Measurements from ENCODE around the gene PATL2. TPM values are rescaled to one million over a fixed set of nuclear protein-coding genes. Genes with fewer than 3 reads are reported as not detected.

Gene PATL2
- total and polyA plus RNA-seq, 2 donors (not counting 1 experiment from before 2014, with no cell fraction given): 58.9 to 89.4 TPM

DNA sequence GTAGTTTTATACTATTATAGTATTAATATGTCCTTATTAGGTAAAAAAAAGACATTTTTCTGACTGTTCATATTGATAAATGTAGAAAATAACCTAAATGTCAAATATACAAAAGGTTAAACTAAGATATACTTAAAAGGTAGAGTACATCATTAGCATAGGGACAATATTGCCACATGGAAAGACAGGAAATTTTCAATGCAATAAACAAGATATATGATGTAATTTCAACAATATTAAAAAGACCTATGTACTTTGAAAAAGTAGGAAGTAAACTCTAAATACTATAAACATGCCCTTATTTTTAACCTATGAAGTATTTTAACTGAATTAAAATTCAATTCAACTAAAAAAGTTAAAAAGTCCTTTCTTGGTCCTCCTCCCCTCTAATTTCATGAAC lies 49.5 kb downstream of the PATL2 start:
- peak overlapping the region; percentile 54 for H3K27ac Mint-ChIP-seq
- H3K9me3 ChIP-seq (ENCODE audit: control extremely low read depth in 1 of 3, control insufficient read depth in 2 of 3, insufficient read depth in 1 of 3, low read length in 2 of 3): no peaks in the 10 kb centered on the region
- peaks cover 35% of the 10 kb centered on the region for H3K4me1 Mint-ChIP-seq
- no peak overlapping the region for H3K9ac ChIP-seq (ENCODE audit: low read length)
- no peak for DNase-seq
- no peak for TF ChIP-seq EZH2 (IDR thresholded peaks at IDR 0.05; ENCODE audit: borderline replicate concordance, insufficient read depth, low read depth, low read length, poor library complexity, severe bottlenecking)
- TF ChIP-seq, protein P1, sequence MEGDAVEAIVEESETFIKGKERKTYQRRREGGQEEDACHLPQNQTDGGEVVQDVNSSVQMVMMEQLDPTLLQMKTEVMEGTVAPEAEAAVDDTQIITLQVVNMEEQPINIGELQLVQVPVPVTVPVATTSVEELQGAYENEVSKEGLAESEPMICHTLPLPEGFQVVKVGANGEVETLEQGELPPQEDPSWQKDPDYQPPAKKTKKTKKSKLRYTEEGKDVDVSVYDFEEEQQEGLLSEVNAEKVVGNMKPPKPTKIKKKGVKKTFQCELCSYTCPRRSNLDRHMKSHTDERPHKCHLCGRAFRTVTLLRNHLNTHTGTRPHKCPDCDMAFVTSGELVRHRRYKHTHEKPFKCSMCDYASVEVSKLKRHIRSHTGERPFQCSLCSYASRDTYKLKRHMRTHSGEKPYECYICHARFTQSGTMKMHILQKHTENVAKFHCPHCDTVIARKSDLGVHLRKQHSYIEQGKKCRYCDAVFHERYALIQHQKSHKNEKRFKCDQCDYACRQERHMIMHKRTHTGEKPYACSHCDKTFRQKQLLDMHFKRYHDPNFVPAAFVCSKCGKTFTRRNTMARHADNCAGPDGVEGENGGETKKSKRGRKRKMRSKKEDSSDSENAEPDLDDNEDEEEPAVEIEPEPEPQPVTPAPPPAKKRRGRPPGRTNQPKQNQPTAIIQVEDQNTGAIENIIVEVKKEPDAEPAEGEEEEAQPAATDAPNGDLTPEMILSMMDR (IDR thresholded peaks at IDR 0.05): no peak
- H3K4me3 Mint-ChIP-seq: peak overlapping the region; percentile 40
- H3K9me3 Mint-ChIP-seq (ENCODE audit: insufficient read depth): no peaks in the 10 kb centered on the region
- intact Hi-C loops (cut with micrococcal nuclease): loop anchor here (5.0 kb wide), 2 partner anchors 124 to 861 kb away; partner anchors contain the start of genes EIF3J and SLC30A4
- H3K27me3 ChIP-seq (replicated peaks in 1 of 4; ENCODE audit: control extremely low read depth in 1 of 4, control insufficient read depth in 3 of 4, insufficient read depth in 4 of 4, low read length in 3 of 4): no peaks in the 10 kb centered on the region
- no peaks in the 10 kb centered on the region for H3K27me3 Mint-ChIP-seq
- H3K4me3 ChIP-seq (ENCODE audit: control extremely low read depth in 1 of 5, extremely low read depth in 1 of 5, insufficient read depth in 1 of 5, low read depth in 2 of 5, low read length in 4 of 5): no peak overlapping the region
- POLR2A ChIA-PET: interaction anchor here (5.8 to 16.6 kb wide), 2 partner anchors 21 to 60 kb away, joined by 51 to 819 read pairs; partner anchors contain the start of genes B2M, PATL2 and TRIM69
- peaks cover 75% of the 10 kb centered on the region for H3K79me2 ChIP-seq (ENCODE audit: control insufficient read depth, insufficient read depth, low read length)
- no peaks in the 10 kb centered on the region for H4K20me1 ChIP-seq (ENCODE audit: control insufficient read depth, insufficient read depth, low read length, poor library complexity, severe bottlenecking)
- H3K36me3 ChIP-seq (replicated peaks in 1 of 2; ENCODE audit: control extremely low read depth in 1 of 2, control insufficient read depth in 1 of 2, extremely low read depth in 1 of 2, insufficient read depth in 2 of 2, low read length in 1 of 2): peaks cover 8 to 27% of the 10 kb centered on the region in 2 experiments
- H2AFZ ChIP-seq (ENCODE audit: insufficient read depth, low read depth, low read length, poor library complexity, severe bottlenecking): no peak overlapping the region
- peak overlapping the region; percentile 94 for H3K4me2 ChIP-seq (replicated peaks; ENCODE audit: low read depth, low read length, poor library complexity, severe bottlenecking)
- CTCF ChIA-PET: interaction anchor here (0.9 to 9.5 kb wide), 7 partner anchors 46 to 129 kb away, joined by 3 to 353 read pairs (median 14); partner anchors contain the start of genes B2M, PATL2 and TRIM69
- no peak for ATAC-seq (ENCODE audit: low read depth)
- H3K27ac ChIP-seq (ENCODE audit: low read length in 2 of 2): peak overlapping the region; percentile 96 to 97
- H3K4me1 ChIP-seq (ENCODE audit: control insufficient read depth in 2 of 2, insufficient read depth in 2 of 2, low read length in 2 of 2): peaks cover 35 to 40% of the 10 kb centered on the region in 2 donors

DNA sequence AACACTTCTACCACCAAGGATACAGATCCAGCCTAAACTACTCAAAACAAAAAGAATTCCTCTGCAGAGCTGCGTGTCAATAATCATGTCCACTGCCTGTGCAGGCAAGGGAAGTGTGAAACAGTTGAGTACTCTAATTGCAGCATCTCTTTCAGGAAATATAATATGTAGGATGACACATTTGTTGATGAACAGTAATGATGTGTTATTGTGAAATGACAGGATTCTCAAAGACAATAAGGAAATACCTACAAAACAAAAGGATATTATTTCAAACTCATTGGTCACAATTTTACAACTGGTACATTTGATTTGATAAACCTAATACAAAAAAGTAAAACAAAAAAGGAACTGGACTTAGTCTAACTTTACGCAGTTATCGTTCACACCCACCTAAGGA lies 52.1 kb downstream of the PATL2 start:
- intact Hi-C loops (cut with micrococcal nuclease): no loop called here

More for the DNA sequence above, 52.1 kb downstream of the PATL2 start:
- H3K9me3 Mint-ChIP-seq (ENCODE audit: insufficient read depth): no peaks in the 10 kb centered on the region
- H3K27me3 ChIP-seq (replicated peaks in 1 of 4; ENCODE audit: control extremely low read depth in 1 of 4, control insufficient read depth in 3 of 4, insufficient read depth in 4 of 4, low read length in 3 of 4): no peaks in the 10 kb centered on the region
- H3K36me3 ChIP-seq (replicated peaks in 1 of 2; ENCODE audit: control extremely low read depth in 1 of 2, control insufficient read depth in 1 of 2, extremely low read depth in 1 of 2, insufficient read depth in 2 of 2, low read length in 1 of 2): peaks cover 9 to 48% of the 10 kb centered on the region in 2 experiments
- TF ChIP-seq, protein P1 (IDR thresholded peaks at IDR 0.05): no peak
- no peak for TF ChIP-seq EZH2 (IDR thresholded peaks at IDR 0.05; ENCODE audit: borderline replicate concordance, insufficient read depth, low read depth, low read length, poor library complexity, severe bottlenecking)
- H2AFZ ChIP-seq (ENCODE audit: insufficient read depth, low read depth, low read length, poor library complexity, severe bottlenecking): no peak overlapping the region
- no peak overlapping the region for H3K27ac Mint-ChIP-seq
- no peaks in the 10 kb centered on the region for H4K20me1 ChIP-seq (ENCODE audit: control insufficient read depth, insufficient read depth, low read length, poor library complexity, severe bottlenecking)
- no peak overlapping the region for H3K9ac ChIP-seq (ENCODE audit: low read length)
- H3K4me1 ChIP-seq (ENCODE audit: control insufficient read depth in 2 of 2, insufficient read depth in 2 of 2, low read length in 2 of 2): peaks cover 14 to 15% of the 10 kb centered on the region in 2 donors
- ChIA-PET CTCF (interaction anchor here (1.2 kb wide), 1 partner anchor 80 kb away, joined by 4 read pairs; no protein-coding TSS in a partner anchor), POLR2A (no interaction called here)
- no peak overlapping the region for H3K4me2 ChIP-seq (replicated peaks; ENCODE audit: low read depth, low read length, poor library complexity, severe bottlenecking)
- peaks cover 76% of the 10 kb centered on the region for H3K79me2 ChIP-seq (ENCODE audit: control insufficient read depth, insufficient read depth, low read length)
- no peak for ATAC-seq (ENCODE audit: low read depth)
- H3K4me3 Mint-ChIP-seq: no peak overlapping the region
- no peaks in the 10 kb centered on the region for H3K9me3 ChIP-seq (ENCODE audit: control extremely low read depth in 1 of 3, control insufficient read depth in 2 of 3, insufficient read depth in 1 of 3, low read length in 2 of 3)
- peaks cover 31% of the 10 kb centered on the region for H3K4me1 Mint-ChIP-seq
- no peaks in the 10 kb centered on the region for H3K27me3 Mint-ChIP-seq
- H3K27ac ChIP-seq (ENCODE audit: low read length in 2 of 2): no peak overlapping the region
- no peak overlapping the region for H3K4me3 ChIP-seq (ENCODE audit: control extremely low read depth in 1 of 5, extremely low read depth in 1 of 5, insufficient read depth in 1 of 5, low read depth in 2 of 5, low read length in 4 of 5)
- DNase-seq: no peak
- no CpG with 5 or more reads among the region's 3 CpGs for WGBS (ENCODE audit: insufficient coverage)

Data from B cell (primary cell).